HCT116 (cell line): ENCODE results near the gene TMSB10. TPM values are rescaled to one million over a fixed set of nuclear protein-coding genes. Genes with fewer than 3 reads are reported as not detected.

Experiments
- ATAC-seq: fragments of 200-7000 bp; cut with Tn5 transposase; 2 replicates; pipeline ENCODE4 v1.9.1; 2020; ENCODE audit warnings: mild to moderate bottlenecking, moderate library complexity
- BruUV-seq: library from RNA; stranded (reverse); fragments of 400-500 nt; replicated peaks from 2 replicates; lab custom pipeline; 2021; lab: Mats Ljungman, UMichigan
- CTCF ChIA-PET: fragments of 300-600 bp; sonication (Branson Sonifier 250); formaldehyde crosslinking; loops from one replicate; lab custom pipeline; 2021; ENCODE audit warnings: antibody characterized with exemption; lab: Charles Lee
- POLR2A ChIA-PET: fragments of 300-600, 350-600 bp; sonication (Branson Sonifier 250); formaldehyde crosslinking; loops from one replicate; lab custom pipeline; 2021; ENCODE audit warnings: antibody characterized with exemption; lab: Charles Lee
- RAD21 ChIA-PET, 2 experiments: fragments of 300-600 bp; sonication (Branson Sonifier 250); formaldehyde crosslinking; loops; one replicate each; lab custom pipeline; 2023; ENCODE audit warnings: low total read pairs in 2 of 2; ENCODE audit not compliant: uncharacterized antibody in 2 of 2, unreplicated experiment in 2 of 2, low non-redundant PET in 1 of 2; lab: Charles Lee
- DNase-seq: peaks from one replicate; pipeline ENCODE4 v3.0.0-alpha.2; 2010; ENCODE audit warnings: low read depth, low spot score
- H2AFZ ChIP-seq: fragments of 200-600 bp; shearing (Covaris generic), sonication (generic); 2 replicates; pipeline ENCODE4 v1.6.1; 2017; ENCODE audit warnings: low read depth, mixed run types, mixed read lengths, antibody characterized with exemption, low read length; ENCODE audit not compliant: poor library complexity, severe bottlenecking
- H3K27ac ChIP-seq: 2 replicates; pipeline ENCODE4 v1.5.1; 2012; ENCODE audit warnings: low read depth, low read length
- H3K27me3 ChIP-seq: fragments of 200-600 bp; sonication (generic); 2 replicates; pipeline ENCODE4 v1.6.1; 2016; ENCODE audit warnings: mixed run types, low read length, mixed read lengths; ENCODE audit not compliant: insufficient read depth
- H3K36me3 ChIP-seq, 2 experiments: fragments of 200-500 bp in 1 of 2; fragments of 200-600 bp in 1 of 2; sonication (Bioruptor generic) in 1 of 2; sonication (generic) in 1 of 2; 2 replicates each; pipeline versions ENCODE4 v1.5.1 to v1.6.1; 2014 to 2016; ENCODE audit warnings: low read length in 2 of 2, inconsistent platforms in 1 of 2, mixed read lengths in 1 of 2, mixed run types in 1 of 2; ENCODE audit not compliant: insufficient read depth in 2 of 2, control insufficient read depth in 1 of 2
- H3K4me1 ChIP-seq, 2 experiments: fragments of 200-600 bp in 1 of 2; sonication (generic) in 1 of 2; 2 replicates each; pipeline versions ENCODE4 v1.5.1 to v1.6.1; 2012 to 2017; ENCODE audit warnings: low read length in 2 of 2, inconsistent platforms in 1 of 2, mild to moderate bottlenecking in 1 of 2, mixed read lengths in 1 of 2, mixed run types in 1 of 2, moderate library complexity in 1 of 2; ENCODE audit not compliant: insufficient read depth in 2 of 2, control insufficient read depth in 1 of 2
- H3K4me2 ChIP-seq: fragments of 200-600 bp; sonication (generic); 2 replicates; pipeline ENCODE4 v1.6.1; 2017; ENCODE audit warnings: mixed run types, low read length, mixed read lengths
- H3K4me3 ChIP-seq, 2 experiments: fragments of 200-600 bp in 1 of 2; sonication (generic) in 1 of 2; replicated peaks in 1 of 2; 2 replicates each; pipeline ENCODE4 v1.5.1; 2011 to 2016; ENCODE audit warnings: low read length in 2 of 2, control low read depth in 1 of 2, low read depth in 1 of 2, mild to moderate bottlenecking in 1 of 2, mixed read lengths in 1 of 2, mixed run types in 1 of 2
- H3K79me2 ChIP-seq: fragments of 200-600 bp; sonication (generic); 2 replicates; pipeline ENCODE4 v1.6.1; 2017; ENCODE audit warnings: mild to moderate bottlenecking, mixed run types, low read length, moderate library complexity, mixed read lengths; ENCODE audit not compliant: insufficient read depth
- H3K9ac ChIP-seq: fragments of 200-600 bp; sonication (generic); 2 replicates; pipeline ENCODE4 v1.6.1; 2016; ENCODE audit warnings: low read length, mixed read lengths
- H3K9me2 ChIP-seq: fragments of 200-600 bp; sonication (generic), shearing (Covaris generic); 2 replicates; pipeline ENCODE4 v1.6.1; 2017; ENCODE audit warnings: mixed run types, mild to moderate bottlenecking, moderate library complexity; ENCODE audit not compliant: insufficient read depth
- H3K9me3 ChIP-seq, 2 experiments: fragments of 200-500 bp in 1 of 2; fragments of 200-600 bp in 1 of 2; sonication (Bioruptor generic) in 1 of 2; sonication (generic) in 1 of 2; 2 replicates each; pipeline ENCODE4 v1.6.1; 2014 to 2017; ENCODE audit warnings: low read length in 2 of 2, mixed read lengths in 2 of 2, inconsistent platforms in 1 of 2, low read depth in 1 of 2, mild to moderate bottlenecking in 1 of 2, mixed run types in 1 of 2, moderate library complexity in 1 of 2; ENCODE audit not compliant: control insufficient read depth in 1 of 2, insufficient read depth in 1 of 2
- H4K20me1 ChIP-seq: fragments of 200-600 bp; sonication (generic), shearing (Covaris generic); 2 replicates; pipeline ENCODE4 v1.6.1; 2017; ENCODE audit warnings: mixed run types, mild to moderate bottlenecking, moderate library complexity; ENCODE audit not compliant: insufficient read depth
- CBX3 ChIP-seq: IDR thresholded peaks from 2 replicates; pipeline ENCODE4 v1.6.1; 2012; ENCODE audit warnings: low read depth
- CEBPB ChIP-seq: IDR thresholded peaks from 2 replicates; pipeline ENCODE4 v1.6.1; 2012; ENCODE audit warnings: low read depth
- EZH2 ChIP-seq: fragments of 200-600 bp; sonication (generic); IDR thresholded peaks from 2 replicates; pipeline ENCODE4 v1.6.1; 2017; ENCODE audit warnings: antibody characterized with exemption, mixed run types
- FOSL1 ChIP-seq: IDR thresholded peaks from 2 replicates; pipeline ENCODE4 v1.6.1; 2012; ENCODE audit warnings: low read depth
- JUND ChIP-seq: IDR thresholded peaks from 2 replicates; pipeline ENCODE4 v1.6.1; 2012
- POLR2A ChIP-seq: IDR thresholded peaks from 2 replicates; pipeline ENCODE4 v1.7.0; 2011; ENCODE audit warnings: borderline replicate concordance; ENCODE audit not compliant: insufficient read depth, insufficient read length; ENCODE audit errors: extremely low read depth
- POLR2AphosphoS5 ChIP-seq: IDR thresholded peaks from 2 replicates; pipeline ENCODE4 v1.6.1; 2011; ENCODE audit warnings: mild to moderate bottlenecking, low read depth, low read length, moderate library complexity
- SRF ChIP-seq: IDR thresholded peaks from 2 replicates; pipeline ENCODE4 v1.6.1; 2012; ENCODE audit warnings: low read depth
- ZFX ChIP-seq: fragments of 450-650 bp; IDR thresholded peaks from 2 replicates; pipeline ENCODE4 v1.6.1; 2017
- intact Hi-C: fragments of 100-400 bp; cut with micrococcal nuclease; formaldehyde crosslinking; loops from 2 replicates; pipeline ENCODE4 v1.10.0; 2022
- total RNA-seq: library from RNA; stranded (reverse); gene quantifications from one replicate; pipeline ENCODE4 v1.2.1, GENCODE V29; 2021; ENCODE audit not compliant: unreplicated experiment
- TF ChIP-seq, protein P1 (sequence below): IDR thresholded peaks from 2 replicates; pipeline ENCODE4 v1.6.1; 2012
- TF ChIP-seq, protein P2 (sequence below): IDR thresholded peaks from 2 replicates; pipeline ENCODE4 v1.6.1; 2012; ENCODE audit warnings: low read depth
- TF ChIP-seq, protein P3 (sequence below): IDR thresholded peaks from 2 replicates; pipeline ENCODE4 v1.6.1; 2011; ENCODE audit warnings: mild to moderate bottlenecking, low read length, moderate library complexity; ENCODE audit not compliant: insufficient replicate concordance; ENCODE audit errors: extremely low read depth

Gene TMSB10
- total RNA-seq, 1 experiment from 2014 or later = 2,677 TPM

DNA sequence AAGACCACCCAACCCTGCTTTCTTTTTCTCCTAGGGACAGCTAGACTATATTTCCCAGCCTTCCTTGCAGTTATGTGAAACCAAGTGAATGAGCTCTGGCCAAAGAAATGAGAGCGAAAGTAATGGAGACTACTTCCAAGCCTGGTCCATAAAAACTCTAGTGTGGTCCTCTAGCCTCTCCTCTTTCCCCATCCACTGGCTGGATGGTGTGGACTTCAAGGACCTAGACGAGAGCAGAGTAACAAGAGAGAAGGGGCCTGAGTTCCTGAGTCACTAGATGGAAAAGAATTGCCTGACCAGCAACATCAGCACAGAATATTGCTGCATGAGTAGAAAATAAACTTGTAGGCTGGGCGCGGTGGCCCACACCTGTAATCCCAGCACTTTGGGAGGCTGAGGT, 2.9 kb upstream of the TMSB10 start:
- Histone ChIP-seq H3K36me3 (peaks cover 3 to 9% of the 10 kb centered on the region in 2 experiments; a peak in 3 of 4 replicates), H4K20me1 (no peaks in the 10 kb centered on the region), H3K4me2 (no peak overlapping the region), H3K9me3 (no peaks in the 10 kb centered on the region), H3K9me2 (no peaks in the 10 kb centered on the region), H3K27me3 (no peaks in the 10 kb centered on the region), H3K4me1 (peaks cover 8 to 32% of the 10 kb centered on the region in 2 experiments), H3K27ac (no peak overlapping the region), H3K9ac (no peak overlapping the region), H2AFZ (no peak overlapping the region), H3K79me2 (peaks cover 15% of the 10 kb centered on the region), H3K4me3 (no peak overlapping the region)
- DNase-seq (no peak), ATAC-seq (no peak)
- TF ChIP-seq SRF (no peak), CBX3 (no peak), JUND (no peak), FOSL1 (no peak), EZH2 (no peak), POLR2A (no peak), POLR2AphosphoS5 (no peak), CEBPB (no peak), ZFX (no peak)
- TF ChIP-seq, protein P1, sequence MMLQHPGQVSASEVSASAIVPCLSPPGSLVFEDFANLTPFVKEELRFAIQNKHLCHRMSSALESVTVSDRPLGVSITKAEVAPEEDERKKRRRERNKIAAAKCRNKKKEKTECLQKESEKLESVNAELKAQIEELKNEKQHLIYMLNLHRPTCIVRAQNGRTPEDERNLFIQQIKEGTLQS = no peak
- TF ChIP-seq, protein P2, sequence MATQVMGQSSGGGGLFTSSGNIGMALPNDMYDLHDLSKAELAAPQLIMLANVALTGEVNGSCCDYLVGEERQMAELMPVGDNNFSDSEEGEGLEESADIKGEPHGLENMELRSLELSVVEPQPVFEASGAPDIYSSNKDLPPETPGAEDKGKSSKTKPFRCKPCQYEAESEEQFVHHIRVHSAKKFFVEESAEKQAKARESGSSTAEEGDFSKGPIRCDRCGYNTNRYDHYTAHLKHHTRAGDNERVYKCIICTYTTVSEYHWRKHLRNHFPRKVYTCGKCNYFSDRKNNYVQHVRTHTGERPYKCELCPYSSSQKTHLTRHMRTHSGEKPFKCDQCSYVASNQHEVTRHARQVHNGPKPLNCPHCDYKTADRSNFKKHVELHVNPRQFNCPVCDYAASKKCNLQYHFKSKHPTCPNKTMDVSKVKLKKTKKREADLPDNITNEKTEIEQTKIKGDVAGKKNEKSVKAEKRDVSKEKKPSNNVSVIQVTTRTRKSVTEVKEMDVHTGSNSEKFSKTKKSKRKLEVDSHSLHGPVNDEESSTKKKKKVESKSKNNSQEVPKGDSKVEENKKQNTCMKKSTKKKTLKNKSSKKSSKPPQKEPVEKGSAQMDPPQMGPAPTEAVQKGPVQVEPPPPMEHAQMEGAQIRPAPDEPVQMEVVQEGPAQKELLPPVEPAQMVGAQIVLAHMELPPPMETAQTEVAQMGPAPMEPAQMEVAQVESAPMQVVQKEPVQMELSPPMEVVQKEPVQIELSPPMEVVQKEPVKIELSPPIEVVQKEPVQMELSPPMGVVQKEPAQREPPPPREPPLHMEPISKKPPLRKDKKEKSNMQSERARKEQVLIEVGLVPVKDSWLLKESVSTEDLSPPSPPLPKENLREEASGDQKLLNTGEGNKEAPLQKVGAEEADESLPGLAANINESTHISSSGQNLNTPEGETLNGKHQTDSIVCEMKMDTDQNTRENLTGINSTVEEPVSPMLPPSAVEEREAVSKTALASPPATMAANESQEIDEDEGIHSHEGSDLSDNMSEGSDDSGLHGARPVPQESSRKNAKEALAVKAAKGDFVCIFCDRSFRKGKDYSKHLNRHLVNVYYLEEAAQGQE = no peak
- TF ChIP-seq, protein P3, sequence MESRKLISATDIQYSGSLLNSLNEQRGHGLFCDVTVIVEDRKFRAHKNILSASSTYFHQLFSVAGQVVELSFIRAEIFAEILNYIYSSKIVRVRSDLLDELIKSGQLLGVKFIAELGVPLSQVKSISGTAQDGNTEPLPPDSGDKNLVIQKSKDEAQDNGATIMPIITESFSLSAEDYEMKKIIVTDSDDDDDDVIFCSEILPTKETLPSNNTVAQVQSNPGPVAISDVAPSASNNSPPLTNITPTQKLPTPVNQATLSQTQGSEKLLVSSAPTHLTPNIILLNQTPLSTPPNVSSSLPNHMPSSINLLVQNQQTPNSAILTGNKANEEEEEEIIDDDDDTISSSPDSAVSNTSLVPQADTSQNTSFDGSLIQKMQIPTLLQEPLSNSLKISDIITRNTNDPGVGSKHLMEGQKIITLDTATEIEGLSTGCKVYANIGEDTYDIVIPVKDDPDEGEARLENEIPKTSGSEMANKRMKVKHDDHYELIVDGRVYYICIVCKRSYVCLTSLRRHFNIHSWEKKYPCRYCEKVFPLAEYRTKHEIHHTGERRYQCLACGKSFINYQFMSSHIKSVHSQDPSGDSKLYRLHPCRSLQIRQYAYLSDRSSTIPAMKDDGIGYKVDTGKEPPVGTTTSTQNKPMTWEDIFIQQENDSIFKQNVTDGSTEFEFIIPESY = no peak
- BruUV-seq = no TSS peak
- POLR2A ChIA-PET = interaction anchor here (1.8 kb wide), 1 partner anchor 9 kb away, joined by 5 read pairs; no protein-coding TSS in a partner anchor
- RAD21 ChIA-PET = no interaction called here
- CTCF ChIA-PET = interaction anchor here (1.1 kb wide), 1 partner anchor 20 kb away, joined by 3 read pairs; no protein-coding TSS in a partner anchor
- intact Hi-C loops = no loop called here
